Medulla oblongata (tissue), 1 donor: ENCODE data around the gene E2F4.

Source experiments
- DNase-seq: peaks from one replicate; pipeline ENCODE4 v3.0.0-alpha.2; 2015; ENCODE audit errors: extremely low spot score

The E2F4 gene

DNA sequence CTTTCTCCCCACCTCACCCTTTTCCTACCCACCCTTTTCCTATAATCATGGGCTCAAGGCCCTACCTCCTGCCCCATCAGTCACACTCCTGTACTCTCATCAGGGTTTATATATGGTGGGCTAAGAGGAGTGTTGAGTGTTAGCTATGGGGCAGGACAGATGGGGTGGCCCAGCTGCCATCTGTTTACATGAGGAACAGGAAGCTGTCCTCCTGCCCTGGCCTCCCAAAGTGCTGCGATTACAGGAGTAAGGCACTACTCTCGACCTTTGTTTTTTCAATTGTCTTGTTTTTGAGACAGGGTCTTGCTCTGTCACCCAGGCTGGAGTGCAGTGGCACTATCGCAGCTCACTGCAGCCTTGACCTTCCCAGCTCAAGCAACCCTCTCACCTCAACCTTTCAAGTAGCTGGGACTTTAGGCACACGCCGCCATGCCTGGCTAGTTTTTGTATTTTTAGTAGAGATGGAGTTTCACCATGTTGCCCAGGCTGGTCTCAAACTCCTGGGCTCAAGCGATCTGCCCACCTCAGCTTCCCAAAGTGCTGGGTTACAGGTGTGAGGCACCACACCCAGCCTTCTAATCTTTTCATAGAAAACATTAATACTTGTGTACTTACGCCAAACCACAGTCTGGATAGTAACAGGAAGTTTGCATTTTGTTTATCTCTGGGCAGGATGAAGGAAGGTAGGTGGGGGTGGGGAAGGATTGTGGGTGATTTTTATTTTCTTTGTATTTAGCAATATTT lies 33.9 kb upstream of the E2F4 start:
- DNase-seq, result no peak

- no peak for DNase-seq
Measured at GRCh38 chr16:67158637-67159600, 33.0 kb upstream of the E2F4 start.

GRCh38 chr16:67161595-67162058 lies 30.3 kb upstream of the E2F4 start:
- no peak for DNase-seq

- no peak for DNase-seq
Measured at GRCh38 chr16:67162506-67163163, 29.3 kb upstream of the E2F4 start.

DNA sequence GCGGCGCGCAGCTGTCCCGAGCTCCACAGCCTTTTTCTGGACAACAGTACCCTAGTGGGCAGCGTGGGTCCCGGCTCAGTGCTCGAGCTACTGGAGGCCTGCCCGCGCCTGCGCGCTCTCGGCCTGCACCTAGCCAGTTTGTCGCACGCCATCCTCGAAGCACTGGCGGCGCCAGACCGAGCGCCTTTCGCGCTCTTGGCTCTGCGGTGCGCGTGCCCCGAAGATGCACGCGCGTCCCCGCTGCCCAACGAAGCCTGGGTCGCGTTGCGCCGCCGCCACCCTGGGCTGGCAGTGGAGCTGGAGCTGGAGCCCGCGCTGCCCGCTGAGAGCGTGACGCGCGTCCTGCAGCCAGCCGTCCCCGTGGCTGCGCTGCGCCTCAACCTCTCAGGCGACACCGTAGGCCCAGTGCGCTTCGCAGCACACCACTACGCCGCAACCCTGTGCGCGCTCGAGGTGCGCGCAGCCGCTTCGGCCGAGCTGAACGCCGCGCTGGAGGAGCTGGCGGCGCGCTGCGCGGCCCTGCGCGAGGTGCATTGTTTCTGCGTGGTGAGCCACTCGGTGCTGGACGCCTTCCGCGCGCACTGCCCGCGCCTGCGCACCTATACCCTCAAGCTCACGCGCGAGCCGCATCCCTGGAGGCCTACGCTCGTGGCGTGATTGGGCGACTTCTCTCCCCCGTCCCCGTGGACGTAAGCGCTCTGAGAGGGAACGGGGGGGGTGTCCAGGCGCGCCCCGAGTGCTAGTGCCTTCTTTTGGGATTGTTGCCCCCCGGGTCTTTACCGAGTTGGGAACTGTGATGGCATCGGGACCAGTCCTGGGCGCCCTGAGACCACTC lies 28.6 kb upstream of the E2F4 start:
- DNase-seq, result peak; percentile 44

GRCh38 chr16:67163999-67164558 lies 27.9 kb upstream of the E2F4 start:
- no peak for DNase-seq

DNA sequence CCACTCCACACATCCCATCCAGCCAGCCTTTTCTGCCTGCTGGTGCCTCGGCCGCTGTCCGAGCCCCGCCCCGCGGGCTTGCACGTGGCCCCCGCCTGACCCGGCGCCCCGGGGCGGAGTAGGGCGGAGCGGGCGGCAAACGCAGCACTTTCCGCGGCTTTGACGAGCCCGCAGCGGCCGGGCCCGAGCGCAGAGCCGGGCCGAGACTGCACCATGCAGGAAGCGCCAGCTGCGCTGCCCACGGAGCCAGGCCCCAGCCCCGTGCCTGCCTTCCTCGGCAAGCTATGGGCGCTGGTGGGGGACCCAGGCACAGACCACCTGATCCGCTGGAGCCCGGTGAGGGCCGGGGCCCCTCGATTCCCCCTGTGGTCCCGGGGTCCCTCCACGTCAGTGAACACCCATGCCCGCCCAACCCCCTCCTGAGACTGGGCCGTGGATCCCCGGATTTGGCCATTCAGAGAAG lies 27.3 kb upstream of the E2F4 start, which contains the start of gene HSF4:
Gene HSF4, plus strand, starts transcription at position 147 of the 463 bp plus-strand sequence. Its CDS starts 67 bp downstream, at position 214.
- DNase-seq, result peak; percentile 51

DNA sequence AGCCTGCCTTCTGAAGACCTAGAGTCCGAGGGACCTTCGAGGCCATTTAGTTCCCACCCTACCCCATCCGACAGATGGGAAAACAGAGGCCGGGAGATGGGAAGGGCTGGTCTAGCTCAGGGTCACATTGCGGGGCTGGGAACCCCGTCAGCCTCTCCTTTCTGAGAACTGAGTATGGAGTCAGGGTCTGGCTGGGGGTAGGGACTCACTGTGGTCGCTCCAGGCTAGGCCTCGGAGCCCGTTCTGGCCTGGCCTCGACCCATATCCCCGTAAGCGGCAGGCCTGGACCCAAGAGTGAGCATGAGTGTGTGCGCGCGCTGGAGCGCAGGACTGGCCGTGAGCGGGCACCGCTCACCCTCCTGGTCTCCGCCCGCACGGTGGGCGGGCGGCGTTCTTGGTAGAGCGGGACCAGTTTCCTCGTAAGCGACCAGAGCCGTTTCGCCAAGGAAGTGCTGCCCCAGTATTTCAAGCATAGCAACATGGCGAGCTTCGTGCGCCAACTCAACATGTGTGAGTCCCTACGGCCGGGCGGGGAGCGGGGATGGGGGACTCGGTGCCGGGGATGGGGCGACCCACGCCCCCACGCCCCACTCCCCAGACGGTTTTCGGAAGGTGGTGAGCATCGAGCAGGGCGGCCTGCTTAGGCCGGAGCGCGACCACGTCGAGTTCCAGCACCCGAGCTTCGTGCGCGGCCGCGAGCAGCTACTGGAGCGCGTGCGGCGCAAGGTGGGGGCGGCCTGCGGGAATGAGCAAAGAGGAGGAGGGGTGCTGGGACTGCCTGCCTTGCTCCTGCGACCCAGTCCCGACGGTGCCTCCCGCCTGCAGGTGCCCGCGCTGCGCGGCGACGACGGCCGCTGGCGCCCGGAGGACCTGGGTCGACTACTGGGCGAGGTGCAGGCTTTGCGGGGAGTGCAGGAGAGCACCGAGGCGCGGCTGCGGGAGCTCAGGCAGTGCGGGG lies 26.6 kb upstream of the E2F4 start:
- no peak for DNase-seq

DNA sequence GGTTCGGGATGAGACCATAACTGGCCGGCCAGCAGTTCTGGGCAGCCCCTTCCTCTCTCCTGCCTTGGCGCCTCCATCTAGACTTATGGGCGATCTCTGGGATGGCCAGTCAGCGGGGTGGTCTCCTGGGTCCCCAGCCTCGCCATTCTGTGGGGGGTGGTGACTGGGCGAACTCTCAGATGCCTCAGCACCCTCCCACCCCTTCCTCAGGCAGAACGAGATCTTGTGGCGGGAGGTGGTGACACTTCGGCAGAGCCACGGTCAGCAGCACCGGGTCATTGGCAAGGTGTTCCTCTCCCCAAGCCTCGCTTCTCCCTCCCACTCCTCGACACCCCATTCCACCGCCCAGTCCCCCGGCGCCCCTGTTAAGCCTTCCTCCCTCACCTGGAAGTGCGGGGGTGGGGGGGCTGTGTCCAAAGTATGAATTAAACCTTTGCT lies 25.8 kb upstream of the E2F4 start:
- DNase-seq, result no peak

- DNase-seq, result no peak
Measured at GRCh38 chr16:67166598-67167168, 25.3 kb upstream of the E2F4 start.

DNA sequence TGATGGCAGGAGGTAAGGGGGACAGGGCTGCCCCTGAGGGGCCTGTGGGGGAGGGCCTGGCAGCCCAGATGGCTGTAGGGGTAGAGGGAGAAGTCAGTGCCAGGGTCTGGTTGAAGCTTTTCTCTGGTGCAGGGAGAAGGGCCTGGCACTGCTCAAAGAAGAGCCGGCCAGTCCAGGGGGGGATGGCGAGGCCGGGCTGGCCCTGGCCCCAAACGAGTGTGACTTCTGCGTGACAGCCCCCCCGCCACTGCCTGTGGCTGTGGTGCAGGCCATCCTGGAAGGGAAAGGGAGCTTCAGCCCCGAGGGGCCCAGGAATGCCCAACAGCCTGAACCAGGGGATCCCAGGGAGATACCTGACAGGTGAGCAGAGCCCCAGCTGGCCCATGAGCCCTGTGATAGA lies 24.4 kb upstream of the E2F4 start:
- no peak for DNase-seq

DNA sequence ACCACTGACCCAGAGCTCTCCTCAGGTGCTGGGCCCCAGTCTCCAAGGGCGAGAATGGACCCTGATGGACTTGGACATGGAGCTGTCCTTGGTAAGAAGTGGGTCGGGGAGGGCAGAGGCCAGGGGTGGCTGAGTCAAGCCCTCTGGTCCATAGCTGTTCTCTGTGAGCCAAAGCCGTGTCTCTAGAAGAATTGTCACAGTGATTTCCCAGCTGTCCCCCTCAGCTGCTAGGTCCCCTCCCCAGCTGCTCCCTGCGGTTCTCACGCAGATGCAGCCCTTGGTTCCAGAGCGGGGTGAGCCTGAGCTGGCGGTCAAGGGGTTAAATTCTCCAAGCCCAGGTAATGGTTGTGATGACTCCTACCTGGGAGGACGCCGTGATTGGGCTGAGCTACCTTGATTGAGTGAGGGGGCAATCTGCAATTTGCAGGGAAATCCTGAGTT lies 22.9 kb upstream of the E2F4 start:
- DNase-seq, result no peak

DNA sequence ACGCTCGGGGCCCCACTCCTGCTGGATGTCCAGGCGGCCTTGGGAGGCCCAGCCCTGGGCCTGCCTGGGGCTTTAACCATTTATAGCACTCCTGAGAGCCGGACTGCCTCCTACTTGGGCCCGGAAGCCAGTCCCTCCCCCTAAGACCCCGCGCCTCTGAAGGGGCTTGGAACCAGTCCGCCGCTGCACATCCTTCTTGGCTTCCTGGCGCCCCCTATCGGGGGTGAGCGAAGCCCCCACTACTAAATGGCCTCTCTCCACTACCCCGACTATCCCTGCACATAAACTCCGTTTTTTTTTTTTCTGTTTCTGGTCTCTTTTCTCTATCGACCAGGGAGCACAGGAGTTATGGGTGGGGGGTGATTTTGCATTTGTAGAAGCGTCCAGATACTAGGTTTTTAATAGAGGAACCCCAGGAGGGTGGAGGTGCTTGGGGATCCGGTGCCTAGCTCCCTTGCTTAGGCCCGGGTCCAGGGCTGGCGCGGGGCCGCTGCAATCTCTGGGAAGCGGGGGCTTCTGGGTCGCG lies 22.2 kb upstream of the E2F4 start:
- peak; percentile 58 for DNase-seq

- peak; percentile 48 for DNase-seq
Measured at GRCh38 chr16:67170168-67170948, 21.6 kb upstream of the E2F4 start, which contains the start of gene NOL3. Gene NOL3, plus strand, starts transcription at chr16:67170538.

DNA sequence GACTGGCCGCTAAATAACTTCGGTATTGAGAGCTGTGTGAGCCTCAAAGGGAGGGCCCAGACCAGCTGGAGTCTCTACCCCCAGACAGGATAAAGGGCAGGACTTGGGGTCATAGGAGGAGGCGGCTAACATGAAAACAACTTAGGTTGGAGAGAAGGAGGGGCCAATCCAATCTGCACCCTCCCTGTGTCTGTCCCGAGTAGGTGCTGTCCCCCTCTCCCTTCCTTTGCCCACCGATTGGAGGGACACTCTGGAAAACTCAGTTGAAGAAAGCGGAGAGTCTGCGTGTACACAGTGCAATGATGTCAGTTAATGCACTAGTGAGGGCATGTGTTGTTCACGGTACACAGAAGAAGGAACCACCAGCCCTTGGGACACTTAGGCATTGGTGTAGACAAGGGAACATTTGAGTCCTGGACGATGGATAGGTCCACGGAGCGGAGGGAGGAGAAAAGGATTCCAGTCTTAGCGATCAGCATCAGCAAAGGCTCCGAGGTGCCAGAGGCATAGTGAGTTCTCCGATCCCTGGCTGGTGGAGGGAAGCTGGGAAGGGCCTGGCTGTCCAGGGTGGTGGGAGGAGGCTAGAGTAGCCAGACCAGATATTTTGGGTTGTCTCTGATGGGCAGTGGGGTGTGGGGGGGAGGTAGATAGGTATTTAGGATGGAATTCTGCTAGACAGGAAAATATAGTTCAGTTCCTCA lies 20.9 kb upstream of the E2F4 start:
- DNase-seq, result no peak

DNA sequence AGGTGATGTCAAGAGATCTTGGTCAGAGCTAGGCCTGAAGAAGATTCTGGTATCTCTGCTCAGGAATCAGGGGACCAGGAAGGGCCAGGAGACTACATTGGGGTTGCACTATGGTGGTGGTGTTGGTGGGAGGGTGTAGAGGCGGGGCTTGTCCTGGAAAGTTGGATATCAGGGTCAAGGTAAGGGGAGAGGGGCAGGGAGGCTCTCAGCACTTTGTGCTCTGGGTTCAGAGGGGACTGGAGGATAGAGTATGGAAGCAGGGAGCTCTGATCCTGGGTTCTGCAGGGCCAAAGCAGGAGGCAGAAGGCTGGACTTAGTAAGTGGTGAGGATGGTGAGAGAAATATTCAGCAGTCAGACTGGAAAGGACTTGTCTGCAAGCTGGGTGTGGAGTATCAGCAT lies 18.6 kb upstream of the E2F4 start:
- DNase-seq, result no peak
